Sigmoid colon (tissue), 4 donors: ENCODE results near the gene SMCR8.

ENCODE experiments used
- CTCF ChIP-seq, 4 experiments: fragments of 450-650 bp in 3 of 4; fragments of 200-600 bp in 1 of 4; IDR thresholded peaks; one replicate each; pipeline ENCODE4 v1.5.1; 2016 to 2019; ENCODE audit warnings: antibody characterized with exemption in 4 of 4, mild to moderate bottlenecking in 3 of 4, moderate library complexity in 2 of 4
- EP300 ChIP-seq, 4 donors: sonication (generic); formaldehyde crosslinking; IDR thresholded peaks; one replicate each; pipeline ENCODE4 v1.6.1; 2017; ENCODE audit warnings: antibody characterized with exemption in 4 of 4
- POLR2A ChIP-seq, 2 donors: fragments of 450-650 bp; IDR thresholded peaks; one replicate each; pipeline ENCODE4 v1.6.1; 2016; ENCODE audit warnings: antibody characterized with exemption in 2 of 2, mild to moderate bottlenecking in 2 of 2, moderate library complexity in 2 of 2

GRCh38 chr17:18368946-18369345 lies 53.9 kb downstream of the SMCR8 start:
- TF ChIP-seq EP300 (IDR thresholded peaks at IDR 0.05) = no peak
- no peak for TF ChIP-seq CTCF (IDR thresholded peaks at IDR 0.05)
- TF ChIP-seq POLR2A (IDR thresholded peaks at IDR 0.05) = no peak
